HEK293 (cell line): ENCODE measurements around the gene XRCC6.

Experiments
- BCL6B ChIP-seq: fragments of 450-650 bp; formaldehyde crosslinking; IDR thresholded peaks from 2 replicates; pipeline ENCODE4 v1.5.1; 2017; ENCODE audit warnings: missing biosample characterization, missing genetic modification characterization
- CTCF ChIP-seq: fragments of 450-650 bp; formaldehyde crosslinking; IDR thresholded peaks from 2 replicates; pipeline ENCODE4 v1.5.1; 2016; ENCODE audit warnings: missing biosample characterization, missing genetic modification characterization
- EGR2 ChIP-seq: fragments of 450-650 bp; formaldehyde crosslinking; IDR thresholded peaks from 2 replicates; pipeline ENCODE4 v1.5.1; 2016; ENCODE audit warnings: low read depth, missing biosample characterization, missing genetic modification characterization
- GLI2 ChIP-seq: fragments of 450-650 bp; formaldehyde crosslinking; IDR thresholded peaks from 2 replicates; pipeline ENCODE4; 2017; ENCODE audit warnings: missing biosample characterization, missing genetic modification characterization, low read depth, borderline replicate concordance
- KLF16 ChIP-seq: fragments of 450-650 bp; formaldehyde crosslinking; IDR thresholded peaks from 2 replicates; pipeline ENCODE4 v1.5.1; 2017; ENCODE audit warnings: missing biosample characterization, missing genetic modification characterization
- PRDM6 ChIP-seq: fragments of 450-650 bp; formaldehyde crosslinking; IDR thresholded peaks from 2 replicates; pipeline ENCODE4 v1.5.1; 2017; ENCODE audit warnings: missing biosample characterization, missing genetic modification characterization
- ZBTB26 ChIP-seq: fragments of 450-650 bp; formaldehyde crosslinking; optimal IDR thresholded peaks from 2 replicates; pipeline ENCODE3; 2016; ENCODE audit warnings: missing biosample characterization, mild to moderate bottlenecking, missing genetic modification characterization
- ZBTB48 ChIP-seq: fragments of 450-650 bp; formaldehyde crosslinking; IDR thresholded peaks from 2 replicates; pipeline ENCODE4 v1.5.1; 2016; ENCODE audit warnings: missing biosample characterization, missing genetic modification characterization
- ZNF2 ChIP-seq: fragments of 450-650 bp; formaldehyde crosslinking; IDR thresholded peaks from 2 replicates; pipeline ENCODE4 v1.5.1; 2016; ENCODE audit warnings: missing biosample characterization, missing genetic modification characterization
- ZNF214 ChIP-seq: fragments of 450-650 bp; formaldehyde crosslinking; IDR thresholded peaks from 2 replicates; pipeline ENCODE4 v1.5.1; 2017; ENCODE audit warnings: missing biosample characterization, mild to moderate bottlenecking, missing genetic modification characterization, borderline replicate concordance
- ZNF23 ChIP-seq: fragments of 450-650 bp; formaldehyde crosslinking; IDR thresholded peaks from 2 replicates; pipeline ENCODE4 v1.5.1; 2016; ENCODE audit warnings: missing biosample characterization, missing genetic modification characterization, borderline replicate concordance
- ZNF24 ChIP-seq: fragments of 450-650 bp; formaldehyde crosslinking; IDR thresholded peaks from 2 replicates; pipeline ENCODE4 v1.5.1; 2016; ENCODE audit warnings: missing biosample characterization, missing genetic modification characterization
- ZNF292 ChIP-seq: fragments of 450-650 bp; formaldehyde crosslinking; IDR thresholded peaks from 2 replicates; pipeline ENCODE4 v1.5.1; 2016; ENCODE audit warnings: low read depth, missing biosample characterization, missing genetic modification characterization, borderline replicate concordance
- ZNF311 ChIP-seq: fragments of 450-650 bp; formaldehyde crosslinking; IDR thresholded peaks from 2 replicates; pipeline ENCODE4 v1.5.1; 2017; ENCODE audit warnings: missing biosample characterization, missing genetic modification characterization, borderline replicate concordance
- ZNF324 ChIP-seq: fragments of 450-650 bp; formaldehyde crosslinking; IDR thresholded peaks from 2 replicates; pipeline ENCODE4 v1.5.1; 2016; ENCODE audit warnings: missing biosample characterization, missing genetic modification characterization
- ZNF335 ChIP-seq: fragments of 450-650 bp; formaldehyde crosslinking; conservative IDR thresholded peaks from 2 replicates; pipeline ENCODE4 v1.5.1; 2016; ENCODE audit warnings: missing biosample characterization, missing genetic modification characterization
- ZNF354C ChIP-seq: fragments of 450-650 bp; formaldehyde crosslinking; IDR thresholded peaks from 2 replicates; pipeline ENCODE4 v1.5.1; 2016; ENCODE audit warnings: missing biosample characterization, missing genetic modification characterization, low read depth, borderline replicate concordance
- ZNF398 ChIP-seq: fragments of 450-650 bp; formaldehyde crosslinking; IDR thresholded peaks from 2 replicates; pipeline ENCODE4 v1.5.1; 2017; ENCODE audit warnings: missing biosample characterization, missing genetic modification characterization
- ZNF416 ChIP-seq: fragments of 450-650 bp; formaldehyde crosslinking; IDR thresholded peaks from 2 replicates; pipeline ENCODE4 v1.5.1; 2016; ENCODE audit warnings: missing biosample characterization, missing genetic modification characterization
- ZNF423 ChIP-seq: fragments of 450-650 bp; formaldehyde crosslinking; IDR thresholded peaks from 2 replicates; pipeline ENCODE4 v1.5.1; 2016; ENCODE audit warnings: missing biosample characterization, missing genetic modification characterization
- ZNF426 ChIP-seq: fragments of 450-650 bp; formaldehyde crosslinking; IDR thresholded peaks from 2 replicates; pipeline ENCODE4 v1.5.1; 2017; ENCODE audit warnings: missing biosample characterization, missing genetic modification characterization, mild to moderate bottlenecking, inconsistent platforms, moderate library complexity
- ZNF529 ChIP-seq: fragments of 450-650 bp; formaldehyde crosslinking; IDR thresholded peaks from 2 replicates; pipeline ENCODE4 v1.5.1; 2017; ENCODE audit warnings: missing genetic modification characterization, missing biosample characterization; ENCODE audit not compliant: insufficient replicate concordance
- ZNF623 ChIP-seq: fragments of 450-650 bp; formaldehyde crosslinking; IDR thresholded peaks from 2 replicates; pipeline ENCODE4 v1.5.1; 2016; ENCODE audit warnings: missing biosample characterization, missing genetic modification characterization
- ZNF639 ChIP-seq: fragments of 450-650 bp; formaldehyde crosslinking; IDR thresholded peaks from 2 replicates; pipeline ENCODE4 v1.5.1; 2016; ENCODE audit warnings: missing biosample characterization, missing genetic modification characterization
- ZNF645 ChIP-seq: fragments of 450-650 bp; formaldehyde crosslinking; IDR thresholded peaks from 2 replicates; pipeline ENCODE4; 2016; ENCODE audit warnings: missing biosample characterization, missing genetic modification characterization

Gene XRCC6

GRCh38 chr22:41688365-41689211 is 67.5 kb downstream of the XRCC6 start, which contains the start of gene SNU13 (continued):
- TF ChIP-seq KLF16 (peak; percentile 81), ZNF426 (tag by site-specific recombination) (no peak), ZNF639 (tag by site-specific recombination) (peak; percentile 35; the same call in 1 of the 2 replicates), ZNF214 (tag by site-specific recombination) (no peak), ZNF645 (tag by site-specific recombination) (no peak), ZNF292 (tag by site-specific recombination) (no peak), BCL6B (tag by site-specific recombination) (no peak), ZBTB48 (tag by site-specific recombination) (peak; percentile 81), ZBTB26 (tag by site-specific recombination) (peak; percentile 91), ZNF529 (no peak), PRDM6 (no peak), ZNF311 (tag by site-specific recombination) (no peak), ZNF398 (no peak), ZNF335 (tag by site-specific recombination) (peak; percentile 99), ZNF324 (tag by site-specific recombination) (no peak; the same call in 1 of the 2 replicates), EGR2 (tag by site-specific recombination) (peak; percentile 57), GLI2 (tag by site-specific recombination) (no peak), ZNF623 (tag by site-specific recombination) (no peak), CTCF (tag by site-specific recombination) (peak; percentile 66; the same call in 1 of the 2 replicates), ZNF354C (no peak), ZNF423 (tag by site-specific recombination) (no peak), ZNF2 (tag by site-specific recombination) (peak; percentile 53; the same call in 1 of the 2 replicates), ZNF23 (no peak), ZNF416 (tag by site-specific recombination) (no peak), ZNF24 (tag by site-specific recombination) (peak; percentile 21; the same call in 1 of the 2 replicates)
- TF ChIP-seq, all 188 proteins: peak for 54
